ENCODE data around the gene AGAP3. TPM values are rescaled to one million over a fixed set of nuclear protein-coding genes. Genes with fewer than 3 reads are reported as not detected.

The AGAP3 gene
- total RNA-seq, 1 donor from 2014 or later: 77.8 TPM

DNA sequence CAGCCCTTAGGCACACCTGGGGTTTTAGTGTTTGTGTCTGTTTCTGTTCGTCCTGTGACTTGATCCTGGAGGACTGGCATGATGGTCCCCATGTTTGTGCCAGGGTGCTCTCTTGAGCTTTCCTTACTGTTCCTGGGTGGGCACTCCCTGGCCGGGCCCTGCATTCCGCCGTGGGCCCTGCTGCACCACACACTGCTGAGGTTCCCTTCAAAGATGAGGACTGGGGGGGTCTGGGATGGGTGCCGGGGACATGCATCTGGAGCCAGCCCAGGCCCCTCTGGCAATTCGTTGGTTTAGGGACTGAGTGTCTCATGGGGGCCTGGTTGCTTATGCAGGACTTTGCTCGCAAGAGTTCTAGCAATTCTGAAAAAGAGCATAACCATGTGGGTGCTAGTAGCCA, 4.7 kb downstream of the AGAP3 start:
- H3K4me3 Mint-ChIP-seq (ENCODE audit: unreplicated experiment): no peak overlapping the region
- no peaks in the 10 kb centered on the region for H3K27me3 Mint-ChIP-seq (ENCODE audit: low read depth)
- no peaks in the 10 kb centered on the region for H3K9me3 Mint-ChIP-seq (ENCODE audit: low read depth)
- TF ChIP-seq, protein P1, sequence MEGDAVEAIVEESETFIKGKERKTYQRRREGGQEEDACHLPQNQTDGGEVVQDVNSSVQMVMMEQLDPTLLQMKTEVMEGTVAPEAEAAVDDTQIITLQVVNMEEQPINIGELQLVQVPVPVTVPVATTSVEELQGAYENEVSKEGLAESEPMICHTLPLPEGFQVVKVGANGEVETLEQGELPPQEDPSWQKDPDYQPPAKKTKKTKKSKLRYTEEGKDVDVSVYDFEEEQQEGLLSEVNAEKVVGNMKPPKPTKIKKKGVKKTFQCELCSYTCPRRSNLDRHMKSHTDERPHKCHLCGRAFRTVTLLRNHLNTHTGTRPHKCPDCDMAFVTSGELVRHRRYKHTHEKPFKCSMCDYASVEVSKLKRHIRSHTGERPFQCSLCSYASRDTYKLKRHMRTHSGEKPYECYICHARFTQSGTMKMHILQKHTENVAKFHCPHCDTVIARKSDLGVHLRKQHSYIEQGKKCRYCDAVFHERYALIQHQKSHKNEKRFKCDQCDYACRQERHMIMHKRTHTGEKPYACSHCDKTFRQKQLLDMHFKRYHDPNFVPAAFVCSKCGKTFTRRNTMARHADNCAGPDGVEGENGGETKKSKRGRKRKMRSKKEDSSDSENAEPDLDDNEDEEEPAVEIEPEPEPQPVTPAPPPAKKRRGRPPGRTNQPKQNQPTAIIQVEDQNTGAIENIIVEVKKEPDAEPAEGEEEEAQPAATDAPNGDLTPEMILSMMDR (IDR thresholded peaks at IDR 0.05): no peak
- no peaks in the 10 kb centered on the region for H3K36me3 Mint-ChIP-seq (ENCODE audit: low read depth)
- H3K4me1 Mint-ChIP-seq (ENCODE audit: low read depth): peaks cover 40% of the 10 kb centered on the region
- peak overlapping the region; percentile 8 for H3K27ac Mint-ChIP-seq (ENCODE audit: unreplicated experiment)
- DNase-seq (ENCODE audit: low spot score): no peak

DNA sequence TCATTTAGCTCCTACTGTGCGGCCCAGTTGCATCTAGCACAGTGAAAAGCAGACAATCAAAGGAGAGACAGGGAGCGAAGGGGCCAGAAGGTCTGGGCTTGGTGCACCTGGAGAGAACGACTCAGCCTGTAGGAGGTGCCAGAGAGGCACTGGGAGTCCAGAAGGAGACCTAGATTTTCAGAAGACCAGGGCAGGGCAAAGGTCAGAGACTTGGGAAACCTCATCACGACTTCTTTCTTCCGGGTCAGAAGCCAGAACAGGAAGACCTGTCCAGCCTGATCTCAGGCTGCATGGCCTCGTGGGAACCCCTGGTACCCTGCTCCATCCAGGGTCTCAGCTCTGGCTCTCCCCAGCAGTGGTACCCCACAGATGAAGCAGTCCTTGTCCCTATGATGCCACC, 5.2 kb downstream of the AGAP3 start:
- TF ChIP-seq, protein P1 (IDR thresholded peaks at IDR 0.05): peak; percentile 69
- Mint-ChIP-seq H3K9me3 (ENCODE audit: low read depth) (no peaks in the 10 kb centered on the region), H3K4me1 (ENCODE audit: low read depth) (peaks cover 44% of the 10 kb centered on the region), H3K4me3 (ENCODE audit: unreplicated experiment) (no peak overlapping the region), H3K27me3 (ENCODE audit: low read depth) (no peaks in the 10 kb centered on the region), H3K36me3 (ENCODE audit: low read depth) (no peaks in the 10 kb centered on the region), H3K27ac (ENCODE audit: unreplicated experiment) (peak overlapping the region; percentile 8)
- no peak for DNase-seq (ENCODE audit: low spot score)

DNA sequence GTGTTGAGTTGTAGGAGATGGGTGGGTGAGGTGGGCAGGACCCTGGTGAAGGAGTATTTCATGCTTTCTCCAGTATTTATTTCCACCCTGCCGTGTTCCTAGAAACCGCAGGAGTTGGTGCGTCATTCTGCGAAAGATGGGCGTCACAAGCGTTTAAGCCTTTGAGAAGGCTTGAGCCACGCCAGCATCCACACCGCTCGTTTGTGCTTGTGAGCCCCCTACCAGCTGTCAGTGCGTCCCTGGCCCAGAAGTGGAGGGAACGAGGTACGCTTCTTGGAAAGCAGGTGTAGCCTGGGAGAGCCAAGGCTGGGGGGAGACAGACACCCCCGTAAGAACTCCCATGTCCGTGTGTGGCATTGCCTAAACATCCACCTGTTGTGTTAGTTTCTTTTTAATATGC, 5.7 kb downstream of the AGAP3 start:
- Mint-ChIP-seq H3K27me3 (ENCODE audit: low read depth) (no peaks in the 10 kb centered on the region), H3K4me3 (ENCODE audit: unreplicated experiment) (no peak overlapping the region), H3K4me1 (ENCODE audit: low read depth) (peaks cover 45% of the 10 kb centered on the region), H3K9me3 (ENCODE audit: low read depth) (no peaks in the 10 kb centered on the region), H3K36me3 (ENCODE audit: low read depth) (no peaks in the 10 kb centered on the region), H3K27ac (ENCODE audit: unreplicated experiment) (no peak overlapping the region)
- no peak for DNase-seq (ENCODE audit: low spot score)
- TF ChIP-seq, protein P1 (IDR thresholded peaks at IDR 0.05): no peak

DNA sequence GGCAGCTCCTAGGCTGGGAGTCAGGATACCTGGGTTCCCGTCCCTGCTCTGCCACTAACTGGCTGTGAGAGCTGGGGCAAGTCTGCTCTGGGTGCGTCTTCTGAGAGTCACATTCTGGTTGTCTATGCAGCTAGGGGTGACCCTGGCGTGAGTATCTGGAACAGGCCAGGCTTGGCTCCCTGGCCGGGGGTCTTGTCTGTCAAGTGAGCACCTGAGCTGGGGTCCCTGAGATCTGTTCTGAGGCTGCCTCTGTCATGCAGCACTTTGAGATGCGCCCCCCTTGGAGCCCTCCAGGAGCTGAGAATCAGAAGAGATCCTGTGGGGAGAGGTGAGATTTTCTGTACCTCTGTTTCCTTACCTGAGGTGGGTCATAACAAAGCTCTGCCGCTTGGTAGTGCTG, 7.5 kb downstream of the AGAP3 start:
- Mint-ChIP-seq H3K27ac (ENCODE audit: unreplicated experiment) (no peak overlapping the region), H3K36me3 (ENCODE audit: low read depth) (no peaks in the 10 kb centered on the region)
- TF ChIP-seq, protein P1 (IDR thresholded peaks at IDR 0.05): no peak

DNA sequence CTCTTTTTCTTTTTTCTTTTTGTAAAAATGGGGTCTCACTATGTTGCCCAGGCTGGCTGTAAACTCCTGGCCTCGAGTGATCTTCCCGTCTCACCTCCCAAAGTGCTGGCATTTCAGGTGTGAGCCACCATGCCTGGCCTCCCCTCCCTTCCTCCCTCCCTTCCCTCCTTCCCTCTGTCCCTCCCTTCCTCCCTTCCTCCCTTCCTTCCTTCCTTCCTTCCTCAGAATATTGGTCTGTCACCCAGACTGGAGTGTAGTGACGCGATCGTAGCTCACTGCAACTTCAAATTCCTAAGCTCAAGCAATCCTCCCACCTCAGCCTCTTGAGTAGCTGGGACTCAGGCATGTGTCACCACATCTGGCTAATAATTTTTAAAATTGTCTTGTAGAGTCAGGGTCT, 8.4 kb downstream of the AGAP3 start:
- Mint-ChIP-seq H3K27me3 (ENCODE audit: low read depth) (no peaks in the 10 kb centered on the region), H3K36me3 (ENCODE audit: low read depth) (no peaks in the 10 kb centered on the region), H3K4me3 (ENCODE audit: unreplicated experiment) (no peak overlapping the region), H3K4me1 (ENCODE audit: low read depth) (peaks cover 28% of the 10 kb centered on the region), H3K27ac (ENCODE audit: unreplicated experiment) (peak overlapping the region; percentile 57), H3K9me3 (ENCODE audit: low read depth) (no peaks in the 10 kb centered on the region)
- TF ChIP-seq, protein P1 (IDR thresholded peaks at IDR 0.05): no peak
- DNase-seq (ENCODE audit: low spot score): no peak

More for the DNA sequence above, 7.5 kb downstream of the AGAP3 start:
- no peak for DNase-seq (ENCODE audit: low spot score)
- Mint-ChIP-seq H3K27me3 (ENCODE audit: low read depth) (no peaks in the 10 kb centered on the region), H3K9me3 (ENCODE audit: low read depth) (no peaks in the 10 kb centered on the region), H3K4me3 (ENCODE audit: unreplicated experiment) (no peak overlapping the region), H3K4me1 (ENCODE audit: low read depth) (peaks cover 37% of the 10 kb centered on the region)

All from chondrocyte (in vitro differentiated cells).